ENCODE measurements around the gene UBR3.
"Not testable (repeated sequence)": the region's sequence is repeated elsewhere in the genome, so short reads cannot be mapped to it uniquely, and the experiment has no call there.

UBR3 gene

DNA sequence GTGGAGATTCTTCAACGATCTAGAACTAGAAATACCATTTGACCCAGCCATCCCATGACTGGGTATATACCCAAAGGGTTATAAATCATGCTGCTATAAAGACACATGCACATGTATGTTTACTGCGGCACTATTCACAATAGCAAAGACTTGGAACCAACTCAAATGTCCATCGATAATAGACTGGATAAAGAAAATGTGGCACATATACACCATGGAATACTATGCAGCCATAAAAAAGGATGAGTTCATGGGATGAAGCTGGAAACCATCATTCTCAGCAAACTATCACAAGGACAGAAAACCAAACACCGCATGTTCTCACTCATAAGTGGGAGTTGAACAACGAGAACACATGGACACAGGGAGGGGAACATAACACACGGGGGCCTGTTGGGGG is 9.9 kb upstream of the UBR3 start:
- Mint-ChIP-seq H3K36me3 (peaks cover 92% of the 10 kb centered on the region), H3K4me1 (peaks cover 19% of the 10 kb centered on the region)
- H3K4me3 Mint-ChIP-seq; H3K27ac Mint-ChIP-seq; H3K9me3 Mint-ChIP-seq; DNase-seq (ENCODE audit: low spot score in 2 of 2); ATAC-seq: not testable (repeated sequence)

DNA sequence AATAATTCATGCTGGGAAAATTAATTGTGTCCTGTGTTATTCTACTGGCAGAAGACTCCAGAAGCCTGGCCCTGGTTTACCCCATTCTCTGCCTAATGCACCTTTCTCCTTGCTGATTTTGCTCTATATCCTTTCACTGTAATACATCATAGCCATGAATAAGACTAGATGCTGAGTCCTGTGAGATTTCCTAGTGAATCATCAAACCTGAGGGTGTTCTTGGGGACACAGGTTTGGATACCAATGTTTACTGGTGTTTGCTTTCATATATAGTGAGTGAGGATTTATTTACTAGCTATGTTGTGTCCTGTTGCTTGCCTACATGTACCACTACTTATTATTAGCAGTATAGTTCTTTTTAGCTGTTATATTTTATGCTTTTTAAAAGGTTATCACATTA is 9.0 kb upstream of the UBR3 start:
- no peak overlapping the region for H3K27ac Mint-ChIP-seq
- H3K36me3 Mint-ChIP-seq: peaks cover 92% of the 10 kb centered on the region
- H3K4me3 Mint-ChIP-seq: no peak overlapping the region
- DNase-seq (ENCODE audit: low spot score in 2 of 2): no peak
- ATAC-seq: no peak
- peaks cover 27% of the 10 kb centered on the region for H3K4me1 Mint-ChIP-seq
- no peaks in the 10 kb centered on the region for H3K9me3 Mint-ChIP-seq

DNA sequence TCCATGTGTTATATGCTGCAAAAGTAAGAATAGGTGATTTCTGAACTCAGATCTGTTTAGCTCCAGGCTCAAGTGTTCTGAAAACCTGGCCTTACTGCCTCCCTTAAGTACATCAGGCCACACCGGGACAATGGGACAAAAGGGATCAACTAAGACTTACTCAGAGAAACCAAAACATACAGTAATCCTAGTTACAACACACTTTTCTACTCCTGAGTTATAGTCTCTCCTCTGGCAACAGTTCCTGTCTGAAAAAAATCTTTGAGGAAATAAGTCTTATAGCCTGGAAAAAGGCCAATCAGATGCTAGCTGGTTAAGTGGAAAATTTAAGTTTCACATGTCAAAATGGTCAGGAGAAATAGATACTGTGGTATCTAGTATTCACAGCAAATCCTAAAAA is 8.1 kb upstream of the UBR3 start:
- DNase-seq (ENCODE audit: low spot score in 2 of 2) (no peak), ATAC-seq (no peak)
- Mint-ChIP-seq H3K9me3 (no peaks in the 10 kb centered on the region), H3K27ac (peak overlapping the region; percentile 56), H3K4me3 (no peak overlapping the region), H3K36me3 (peaks cover 86% of the 10 kb centered on the region), H3K4me1 (peaks cover 36% of the 10 kb centered on the region)

DNA sequence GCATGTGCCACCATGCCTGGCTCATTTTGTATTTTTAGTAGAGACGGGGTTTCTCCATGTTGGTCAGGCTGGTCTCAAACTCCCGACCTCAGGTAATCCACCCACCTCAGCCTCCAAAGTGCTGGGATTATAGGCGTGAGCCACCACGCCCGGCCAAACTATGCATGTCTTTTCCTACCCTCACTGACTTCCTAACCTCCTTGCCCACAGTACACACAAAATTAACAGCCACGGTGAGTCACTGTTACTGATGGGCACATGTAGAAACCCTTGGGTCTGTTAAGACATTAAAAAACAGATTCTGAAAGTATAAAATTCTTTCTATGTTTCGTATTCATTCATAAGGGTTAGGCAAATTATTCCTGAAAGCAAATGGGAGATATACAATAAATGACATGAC is 7.2 kb upstream of the UBR3 start:
- peaks cover 41% of the 10 kb centered on the region for H3K4me1 Mint-ChIP-seq

DNA sequence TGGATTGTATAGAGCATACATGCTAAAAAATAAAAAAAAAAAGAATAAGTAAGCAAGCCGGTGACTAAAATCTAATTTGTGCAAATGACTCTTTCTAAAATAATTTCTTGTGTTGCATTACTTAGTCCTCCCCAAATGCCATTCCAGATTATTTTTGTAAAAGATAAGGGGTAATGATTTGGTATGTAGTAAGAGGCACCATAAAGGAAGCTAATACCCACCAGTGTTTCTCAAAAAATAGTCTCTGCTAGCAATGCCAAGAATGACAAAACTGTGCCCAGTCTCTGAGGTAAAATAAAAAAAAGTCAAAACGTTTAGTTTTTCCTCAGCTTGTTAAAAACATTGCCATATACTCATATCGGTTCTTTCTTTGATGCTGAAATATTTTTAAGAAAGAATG is 5.2 kb upstream of the UBR3 start:
- Mint-ChIP-seq H3K36me3 (peaks cover 58% of the 10 kb centered on the region), H3K27ac (peak overlapping the region; percentile 34), H3K4me1 (peaks cover 46% of the 10 kb centered on the region), H3K4me3 (no peak overlapping the region), H3K9me3 (no peaks in the 10 kb centered on the region)
- no peak for DNase-seq (ENCODE audit: low spot score in 2 of 2)
- no peak for ATAC-seq

More for the DNA sequence above, 7.2 kb upstream of the UBR3 start:
- peak; percentile 46 for ATAC-seq
- Mint-ChIP-seq H3K27ac (peak overlapping the region; percentile 78), H3K36me3 (peaks cover 76% of the 10 kb centered on the region)
- not testable (repeated sequence) for DNase-seq (ENCODE audit: low spot score in 2 of 2); H3K9me3 Mint-ChIP-seq; H3K4me3 Mint-ChIP-seq

DNA sequence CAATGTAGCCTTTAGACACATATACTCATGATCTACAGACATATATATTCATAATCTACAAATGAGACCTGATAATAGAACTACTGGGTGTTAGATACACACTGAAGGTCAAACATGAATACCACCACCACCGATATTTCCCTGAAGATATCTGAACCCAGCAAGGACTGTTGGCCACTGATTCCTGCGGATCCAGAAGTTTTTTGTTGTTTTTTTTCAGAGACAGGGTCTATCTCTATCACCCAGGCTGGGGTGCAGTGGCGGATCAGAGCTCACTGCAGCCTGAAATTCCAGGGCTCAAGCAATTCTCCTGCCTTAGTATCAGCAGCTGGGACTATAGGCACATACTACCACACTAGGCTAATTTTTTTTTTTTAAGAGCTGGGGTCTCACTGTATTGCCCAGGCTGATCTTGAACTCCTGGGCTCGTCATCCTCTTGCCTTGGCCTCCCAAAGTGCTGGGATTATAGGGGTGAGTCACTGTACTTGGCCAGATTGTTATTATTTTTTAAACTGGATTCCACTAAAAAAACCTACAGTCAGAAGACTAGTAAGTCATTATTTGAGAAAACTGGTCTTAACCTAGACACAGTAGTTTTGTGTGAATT is 4.4 kb upstream of the UBR3 start:
- DNase-seq (ENCODE audit: low spot score in 2 of 2): no peak

DNA sequence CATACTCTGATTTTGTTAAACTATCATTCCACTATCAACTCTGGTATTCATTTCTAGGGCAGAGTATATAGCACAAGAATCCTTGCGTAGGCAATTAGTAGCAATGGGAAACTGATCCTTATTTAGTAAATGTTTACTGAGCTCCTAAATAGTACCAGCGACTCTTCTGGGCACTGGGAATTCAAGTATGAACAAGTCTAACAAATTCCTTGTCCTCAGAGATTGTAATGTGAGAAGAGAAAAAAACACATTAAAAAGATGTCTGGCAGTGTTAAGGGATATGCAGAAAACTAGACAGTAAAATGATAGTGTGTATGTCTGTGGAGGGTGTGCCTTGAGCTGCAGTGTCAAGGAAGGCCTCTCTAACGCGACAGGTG is 3.3 kb upstream of the UBR3 start:
- no peaks in the 10 kb centered on the region for H3K9me3 Mint-ChIP-seq
- H3K27ac Mint-ChIP-seq: peak overlapping the region; percentile 89
- DNase-seq (ENCODE audit: low spot score in 2 of 2): no peak
- no peak for ATAC-seq
- peak overlapping the region; percentile 84 for H3K4me3 Mint-ChIP-seq
- peaks cover 56% of the 10 kb centered on the region for H3K4me1 Mint-ChIP-seq
- peaks cover 63% of the 10 kb centered on the region for H3K36me3 Mint-ChIP-seq

More for the DNA sequence above, 4.4 kb upstream of the UBR3 start:
- Mint-ChIP-seq H3K4me1 (peaks cover 46% of the 10 kb centered on the region), H3K4me3 (peak overlapping the region; percentile 84), H3K27ac (peak overlapping the region; percentile 34), H3K36me3 (peaks cover 58% of the 10 kb centered on the region), H3K9me3 (no peaks in the 10 kb centered on the region)
- no peak for ATAC-seq

DNA sequence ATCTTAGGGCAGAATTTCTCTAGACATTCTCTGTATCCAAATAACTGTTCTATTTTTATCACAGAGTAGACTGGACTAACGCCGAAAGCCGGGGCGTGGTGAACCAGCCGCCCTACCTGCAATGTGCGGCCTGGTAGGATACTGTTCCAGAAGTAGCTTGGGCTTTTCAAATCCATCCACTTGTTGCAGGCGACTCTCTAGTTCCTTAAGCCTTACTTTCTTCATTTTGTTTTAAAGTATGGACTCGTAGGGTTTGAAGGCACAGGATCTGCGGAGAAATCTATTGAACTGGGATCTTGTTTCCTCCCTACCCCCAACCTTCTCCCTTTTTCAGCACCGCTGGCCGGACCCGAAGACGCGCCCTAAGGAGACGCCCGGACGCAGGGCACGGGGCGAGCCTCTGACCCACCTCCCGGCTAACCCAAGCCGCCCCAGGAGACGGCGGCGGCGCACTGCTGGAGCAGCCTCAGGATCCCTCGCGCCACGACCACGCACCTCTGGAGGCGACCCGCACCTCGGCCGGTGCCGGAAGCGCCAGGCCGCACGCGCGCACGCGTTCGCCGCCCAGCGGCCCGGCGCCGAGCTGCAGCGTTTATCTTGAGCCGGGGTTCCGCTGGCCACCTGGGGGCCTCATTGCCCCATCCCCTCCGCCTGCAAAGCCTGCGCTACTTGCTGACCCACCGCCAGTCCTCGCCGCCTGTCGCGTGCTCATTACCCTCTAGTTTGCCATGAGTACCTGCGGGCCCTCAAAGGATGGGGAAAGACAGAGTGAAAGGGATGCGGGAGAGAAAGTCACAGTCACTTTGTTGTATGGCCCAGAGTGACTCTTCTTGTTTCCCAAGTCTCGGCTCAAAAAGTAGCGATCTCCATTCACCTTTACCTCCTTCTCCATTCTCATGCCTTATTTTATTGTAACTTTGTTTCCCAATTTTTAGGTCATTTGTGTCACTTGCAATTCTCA is 2.6 kb upstream of the UBR3 start, which contains the start of gene METTL5:
Gene METTL5 (minus strand): TSS at position 533 of the 961 bp plus-strand sequence. CDS start 308 bp downstream, at position 225.
- Mint-ChIP-seq H3K9me3 (no peaks in the 10 kb centered on the region), H3K4me3 (peak within 1 kb of the TSS; percentile 84), H3K36me3 (peaks cover 64% of the 10 kb centered on the region), H3K27ac (peak within 1 kb of the TSS; percentile 89), H3K4me1 (peaks cover 60% of the 10 kb centered on the region)
- DNase-seq (ENCODE audit: low spot score in 2 of 2): peak; percentile 84 to 92
- ATAC-seq: peak; percentile 75

DNA sequence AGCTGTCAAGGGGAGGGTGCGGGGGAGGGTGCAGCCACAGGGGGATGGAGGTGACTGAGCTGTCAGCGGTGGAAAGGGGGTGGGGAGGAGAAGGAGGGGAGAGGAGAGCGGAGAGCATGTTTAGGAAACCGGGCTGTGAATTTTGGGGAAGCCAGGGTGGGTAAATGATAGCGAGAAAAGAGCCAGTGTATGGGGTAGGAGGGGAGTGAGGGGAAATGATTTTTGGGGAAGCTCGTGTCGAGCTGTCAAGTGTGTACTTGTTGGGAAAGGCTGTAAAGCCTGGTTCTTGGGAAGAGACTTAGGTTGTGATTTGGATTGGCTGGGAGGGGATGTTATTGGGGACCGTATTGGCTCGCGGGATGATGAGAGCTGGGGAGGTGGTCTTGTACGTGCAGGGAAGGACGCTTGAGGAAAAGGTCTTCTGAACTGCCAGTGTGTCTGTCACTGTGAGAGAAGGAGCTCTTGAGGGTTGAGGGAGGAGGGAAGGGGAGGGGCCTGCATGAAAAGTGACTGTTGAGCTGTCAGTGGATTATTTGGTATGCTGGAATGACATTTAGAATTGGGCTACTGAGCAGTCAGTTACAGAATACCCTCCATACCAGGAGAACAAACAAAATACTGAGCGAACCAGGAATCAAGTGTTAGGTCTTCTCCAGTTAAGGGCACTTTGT is 1.0 kb downstream of the UBR3 start:
- Mint-ChIP-seq H3K36me3 (peaks cover 49% of the 10 kb centered on the region), H3K4me1 (peaks cover 50% of the 10 kb centered on the region), H3K27ac (peak overlapping the region; percentile 90), H3K9me3 (no peaks in the 10 kb centered on the region), H3K4me3 (peak overlapping the region; percentile 93)
- ATAC-seq: peak; percentile 62
- DNase-seq (ENCODE audit: low spot score in 2 of 2): peak in 1 of 2 donors; percentile 68

DNA sequence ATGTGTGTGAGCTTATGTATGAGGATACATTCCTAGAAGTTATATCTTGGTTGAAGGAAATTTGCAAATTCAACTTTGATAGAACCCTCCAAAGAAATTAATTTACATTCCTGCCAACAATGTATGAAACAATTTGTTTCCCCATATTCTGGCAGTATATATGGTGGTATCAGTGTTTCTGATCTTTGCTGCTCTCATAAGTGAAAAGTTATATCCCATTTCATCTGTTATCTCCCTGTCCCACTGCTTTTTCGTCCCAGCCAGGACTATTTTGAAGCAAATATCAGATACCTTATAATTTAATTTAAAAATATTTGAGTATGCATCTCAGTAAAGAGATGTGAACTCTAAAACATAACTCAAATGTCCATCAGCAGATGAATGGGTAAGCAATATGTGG is 7.1 kb downstream of the UBR3 start:
- Mint-ChIP-seq H3K27ac (peak overlapping the region; percentile 32), H3K9me3 (no peaks in the 10 kb centered on the region), H3K36me3 (peaks cover 22% of the 10 kb centered on the region), H3K4me1 (peaks cover 46% of the 10 kb centered on the region), H3K4me3 (no peak overlapping the region)
- DNase-seq (ENCODE audit: low spot score in 2 of 2) (no peak), ATAC-seq (no peak)

DNA sequence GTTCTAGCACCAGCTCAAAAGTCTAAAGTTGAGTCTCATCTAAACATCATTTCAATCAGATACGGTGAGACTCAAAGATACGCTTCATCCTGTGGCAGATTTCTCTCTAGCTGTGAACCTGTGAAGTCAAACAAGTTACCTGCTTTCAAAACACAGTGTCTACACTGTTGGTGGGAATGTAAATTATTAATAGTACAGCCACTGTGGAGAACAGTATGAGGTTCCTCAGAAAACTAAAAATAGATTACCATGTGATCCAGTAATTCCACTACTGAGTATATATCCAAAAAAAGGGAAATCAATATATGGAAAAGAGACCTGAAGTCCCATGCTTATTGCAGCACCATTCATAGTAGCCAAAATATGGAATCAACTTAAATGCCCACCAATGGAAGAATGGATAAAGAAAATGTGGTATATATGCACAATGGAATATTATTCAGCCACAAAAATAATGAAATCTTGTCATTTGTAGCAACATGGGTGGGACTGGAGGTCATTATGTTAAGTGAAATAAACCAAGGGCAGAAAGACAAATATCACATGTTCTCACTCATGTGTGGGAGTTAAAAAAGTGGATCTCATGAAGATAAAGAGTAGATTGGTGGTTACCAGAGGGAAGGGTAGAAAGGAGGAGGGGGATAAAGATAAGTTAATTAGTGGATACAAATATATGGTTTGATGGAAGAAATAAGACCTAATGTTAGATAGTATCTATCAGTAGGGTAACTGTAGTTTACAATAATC is 11.7 kb downstream of the UBR3 start:
- H3K27ac Mint-ChIP-seq: no peak overlapping the region
- peaks cover 50% of the 10 kb centered on the region for H3K4me1 Mint-ChIP-seq
- no peak for ATAC-seq

DNA sequence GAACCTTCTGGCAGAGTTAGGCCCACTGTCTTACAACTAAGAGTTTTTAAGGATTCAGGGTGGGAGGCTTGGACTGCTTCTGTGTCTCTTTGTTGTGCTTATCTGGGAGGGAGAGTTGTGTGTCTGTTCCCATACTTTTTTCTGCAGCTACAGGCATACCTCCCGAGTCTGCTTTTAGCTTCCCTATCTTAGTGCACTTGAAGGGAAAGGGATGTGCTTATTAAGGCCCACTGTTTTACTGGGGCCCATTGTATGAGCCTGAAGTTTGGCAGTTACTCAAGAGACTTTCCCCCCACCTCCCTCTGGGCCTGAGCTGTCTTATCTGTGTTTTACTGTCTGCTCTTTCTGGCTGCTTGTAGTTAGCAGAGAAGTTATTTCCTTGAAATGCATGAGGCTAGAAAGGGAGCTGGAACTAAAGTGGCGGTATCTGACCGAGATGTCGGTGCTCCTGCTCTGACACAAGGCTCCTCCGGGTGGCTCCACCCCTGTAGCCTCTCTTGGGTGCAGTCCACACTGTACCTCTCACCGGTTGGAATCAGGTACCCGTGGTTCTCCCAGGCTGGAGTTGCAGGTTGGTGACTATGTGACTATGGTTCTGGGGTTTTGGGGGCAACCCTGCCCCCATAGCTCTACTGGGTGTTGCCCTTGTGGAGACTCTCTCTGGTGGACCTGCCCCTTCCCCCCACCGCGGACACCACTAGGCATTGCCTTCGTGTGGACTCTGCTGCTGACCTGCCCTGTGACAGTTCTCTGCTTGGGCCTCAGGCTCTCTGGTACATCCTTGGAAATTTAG is 12.9 kb downstream of the UBR3 start:
- peaks cover 44% of the 10 kb centered on the region for H3K4me1 Mint-ChIP-seq
- no peaks in the 10 kb centered on the region for H3K36me3 Mint-ChIP-seq
- H3K4me3 Mint-ChIP-seq: no peak overlapping the region

More for the DNA sequence above, 11.7 kb downstream of the UBR3 start:
- DNase-seq (ENCODE audit: low spot score in 2 of 2): no peak
- H3K9me3 Mint-ChIP-seq: no peaks in the 10 kb centered on the region
- no peak overlapping the region for H3K4me3 Mint-ChIP-seq
- H3K36me3 Mint-ChIP-seq: no peaks in the 10 kb centered on the region

DNA sequence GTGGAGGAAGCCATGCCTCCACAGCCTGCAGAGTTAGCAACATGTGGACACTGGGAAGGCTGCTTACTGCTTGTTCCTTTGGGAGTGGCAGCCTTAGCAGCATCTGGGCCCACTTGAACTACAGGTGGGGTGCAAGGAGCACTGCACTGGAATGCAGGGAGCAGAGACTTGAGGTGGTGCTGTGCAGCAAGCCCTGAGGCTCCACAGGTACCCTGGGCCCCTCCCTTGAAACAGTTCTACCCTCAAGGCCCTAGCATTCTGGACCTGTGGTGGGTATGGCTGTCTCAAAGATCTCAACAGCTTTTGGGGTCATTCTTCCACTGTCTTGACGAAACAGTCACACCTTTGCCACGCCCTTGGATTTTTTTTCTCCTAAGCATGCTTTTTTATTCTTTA is 13.5 kb downstream of the UBR3 start:
- Mint-ChIP-seq H3K4me1 (peaks cover 44% of the 10 kb centered on the region), H3K27ac (no peak overlapping the region), H3K4me3 (no peak overlapping the region), H3K9me3 (no peaks in the 10 kb centered on the region), H3K36me3 (no peaks in the 10 kb centered on the region)
- DNase-seq (ENCODE audit: low spot score in 2 of 2) (no peak), ATAC-seq (peak; percentile 8)

More for the DNA sequence above, 12.9 kb downstream of the UBR3 start:
- ATAC-seq (peak; percentile 34), DNase-seq (ENCODE audit: low spot score in 2 of 2) (no peak)
- H3K9me3 Mint-ChIP-seq: no peaks in the 10 kb centered on the region
- H3K27ac Mint-ChIP-seq: no peak overlapping the region

DNA sequence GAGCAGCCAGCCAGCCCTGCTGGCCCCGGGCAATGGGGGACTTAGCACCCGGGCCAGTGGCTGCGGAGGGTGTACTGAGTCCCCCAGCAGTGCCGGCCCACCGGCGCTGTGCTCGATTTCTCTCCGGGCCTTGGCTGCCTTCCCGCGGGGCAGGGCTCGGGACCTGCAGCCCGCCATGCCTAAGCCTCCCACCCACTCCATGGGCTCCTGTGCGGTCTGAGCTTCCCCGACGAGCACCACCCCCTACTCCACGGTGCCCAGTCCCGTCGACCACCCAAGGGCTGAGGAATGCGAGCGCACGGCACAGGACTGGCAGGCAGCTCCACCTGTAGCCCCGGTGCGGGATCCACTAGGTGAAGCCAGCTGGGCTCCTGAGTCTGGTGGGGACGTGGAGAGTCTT is 14.4 kb downstream of the UBR3 start:
- not testable (repeated sequence) for DNase-seq (ENCODE audit: low spot score in 2 of 2); H3K36me3 Mint-ChIP-seq; H3K27ac Mint-ChIP-seq; H3K9me3 Mint-ChIP-seq; ATAC-seq; H3K4me3 Mint-ChIP-seq
- peaks cover 50% of the 10 kb centered on the region for H3K4me1 Mint-ChIP-seq
